Kidney (tissue), 14 donors: Measurements from ENCODE around the gene PCBP4. TPM values are rescaled to one million over a fixed set of nuclear protein-coding genes. Genes with fewer than 3 reads are reported as not detected.
A peak's percentile ranks its signal among the peaks of the same experiment; 100 is the strongest.

Experiments used
- DNase-seq, 5 donors: peaks; one replicate each; pipeline ENCODE4 v3.0.0-alpha.2; 2013 to 2020
- FAIRE-seq: peaks from 2 replicates; lab custom pipeline; 2012; peaks lifted over from hg19 to GRCh38; lab: Jason Lieb, UNC
- H3K27ac ChIP-seq, 2 donors: one replicate each; pipeline ENCODE4 v1.7.0; 2013; ENCODE audit warnings: low read depth in 2 of 2, low read length in 2 of 2, inconsistent platforms in 1 of 2
- H3K27me3 ChIP-seq: one replicate; pipeline ENCODE4 v1.7.1; 2013; ENCODE audit warnings: low read length, inconsistent platforms; ENCODE audit not compliant: control insufficient read depth, insufficient read depth
- H3K36me3 ChIP-seq, 3 donors: one replicate each; pipeline versions ENCODE4 v1.7.0 to v1.7.1; 2013; ENCODE audit warnings: low read length in 3 of 3, control low read depth in 1 of 3, inconsistent platforms in 1 of 3; ENCODE audit not compliant: insufficient read depth in 3 of 3, control insufficient read depth in 2 of 3
- H3K4me1 ChIP-seq, 3 donors: one replicate each; pipeline versions ENCODE4 v1.7.0 to v1.7.1; 2013; ENCODE audit warnings: low read length in 3 of 3, inconsistent platforms in 1 of 3, low read depth in 1 of 3; ENCODE audit not compliant: control insufficient read depth in 2 of 3, insufficient read depth in 2 of 3
- H3K4me3 ChIP-seq, 3 donors: one replicate each; pipeline versions ENCODE4 v1.7.0 to v1.8.1; 2013; ENCODE audit warnings: low read length in 3 of 3, control low read depth in 1 of 3, inconsistent platforms in 1 of 3
- H3K9ac ChIP-seq, 3 donors: one replicate each; pipeline versions ENCODE4 v1.7.0 to v1.7.1; 2013; ENCODE audit warnings: low read length in 3 of 3, control low read depth in 1 of 3, inconsistent platforms in 1 of 3
- H3K9me3 ChIP-seq, 3 donors: one replicate each; pipeline versions ENCODE4 v1.7.0 to v1.7.1; 2013; ENCODE audit warnings: low read length in 3 of 3, control low read depth in 1 of 3, inconsistent platforms in 1 of 3; ENCODE audit not compliant: control insufficient read depth in 2 of 3, insufficient read depth in 1 of 3
- intact Hi-C: fragments of 100-400 bp; cut with DNase I; formaldehyde crosslinking; loops from one replicate; pipeline ENCODE4 v1.11.1; 2022
- polyA plus RNA-seq: library from polyadenylated mRNA; stranded (reverse); fragments of 350-450 nt; fragmentation: Illumina TruSeq; extraction: RNeasy Lipid Tissue Mini Kit (QIAGEN cat#74804); gene quantifications from one replicate; pipeline ENCODE4 v1.2.3, GENCODE V29; 2014; ENCODE audit warnings: low read depth, low replicate concordance; ENCODE audit not compliant: insufficient read depth
- total RNA-seq: library from RNA; stranded (reverse); fragmentation: NEBNext Ultra II Directional; extraction: Animal tissue kit (Norgen Biotek cat#: 25700); gene quantifications from one replicate; pipeline ENCODE4 v1.2.1, GENCODE V29; 2021
- TF ChIP-seq, protein P1 (sequence below): IDR thresholded peaks from 3 replicates; pipeline ENCODE4 v1.5.1; 2012; ENCODE audit warnings: mild to moderate bottlenecking, moderate library complexity, borderline replicate concordance; ENCODE audit not compliant: insufficient read depth; ENCODE audit errors: extremely low read depth
- donor health status: control.
- donor health status: control.
- donor health status: control.
- donor health status: control.
- donor health status: control.
- donor health status: DM: yes; HTN: yes; CAD: no.
- donor health status: Normal renal cell carcinoma (clear cell type).

PCBP4 gene
- total and polyA plus RNA-seq, 2 donors from 2014 or later, result 31.7 to 34.0 TPM

DNA sequence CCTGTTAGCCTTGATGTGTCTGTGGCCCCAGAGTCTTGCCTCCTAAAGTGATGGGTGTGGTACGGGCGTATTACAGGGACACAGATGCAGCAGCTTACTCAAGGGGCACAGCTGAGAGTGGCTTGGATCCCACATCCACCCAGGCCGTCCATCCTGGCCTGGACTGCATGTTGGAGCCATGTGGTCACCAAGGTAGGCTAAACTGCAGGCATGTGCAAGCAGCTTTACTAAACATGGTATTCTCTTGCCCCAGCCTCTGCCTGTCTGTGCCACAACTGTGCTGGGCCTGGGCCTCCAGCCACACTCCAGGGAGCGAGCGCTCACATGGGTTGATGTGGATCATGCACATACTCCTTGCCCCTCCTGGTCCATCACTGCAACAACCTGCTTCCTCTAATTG, 18.1 kb downstream of the PCBP4 start:
- H3K9ac ChIP-seq, result no peak overlapping the region
- H3K36me3 ChIP-seq, result peaks cover 0 to 9% (median 4%) of the 10 kb centered on the region in 3 donors
- H3K4me1 ChIP-seq, result no peaks in the 10 kb centered on the region
- no peak overlapping the region for H3K4me3 ChIP-seq
- TF ChIP-seq, protein P1, sequence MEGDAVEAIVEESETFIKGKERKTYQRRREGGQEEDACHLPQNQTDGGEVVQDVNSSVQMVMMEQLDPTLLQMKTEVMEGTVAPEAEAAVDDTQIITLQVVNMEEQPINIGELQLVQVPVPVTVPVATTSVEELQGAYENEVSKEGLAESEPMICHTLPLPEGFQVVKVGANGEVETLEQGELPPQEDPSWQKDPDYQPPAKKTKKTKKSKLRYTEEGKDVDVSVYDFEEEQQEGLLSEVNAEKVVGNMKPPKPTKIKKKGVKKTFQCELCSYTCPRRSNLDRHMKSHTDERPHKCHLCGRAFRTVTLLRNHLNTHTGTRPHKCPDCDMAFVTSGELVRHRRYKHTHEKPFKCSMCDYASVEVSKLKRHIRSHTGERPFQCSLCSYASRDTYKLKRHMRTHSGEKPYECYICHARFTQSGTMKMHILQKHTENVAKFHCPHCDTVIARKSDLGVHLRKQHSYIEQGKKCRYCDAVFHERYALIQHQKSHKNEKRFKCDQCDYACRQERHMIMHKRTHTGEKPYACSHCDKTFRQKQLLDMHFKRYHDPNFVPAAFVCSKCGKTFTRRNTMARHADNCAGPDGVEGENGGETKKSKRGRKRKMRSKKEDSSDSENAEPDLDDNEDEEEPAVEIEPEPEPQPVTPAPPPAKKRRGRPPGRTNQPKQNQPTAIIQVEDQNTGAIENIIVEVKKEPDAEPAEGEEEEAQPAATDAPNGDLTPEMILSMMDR, result no peak
- FAIRE-seq (no peak), DNase-seq (peak in 1 of 5 donors; percentile 40)
- no peaks in the 10 kb centered on the region for H3K27me3 ChIP-seq
- intact Hi-C loops, result no loop called here
- H3K9me3 ChIP-seq, result no peaks in the 10 kb centered on the region
- no peak overlapping the region for H3K27ac ChIP-seq

DNA sequence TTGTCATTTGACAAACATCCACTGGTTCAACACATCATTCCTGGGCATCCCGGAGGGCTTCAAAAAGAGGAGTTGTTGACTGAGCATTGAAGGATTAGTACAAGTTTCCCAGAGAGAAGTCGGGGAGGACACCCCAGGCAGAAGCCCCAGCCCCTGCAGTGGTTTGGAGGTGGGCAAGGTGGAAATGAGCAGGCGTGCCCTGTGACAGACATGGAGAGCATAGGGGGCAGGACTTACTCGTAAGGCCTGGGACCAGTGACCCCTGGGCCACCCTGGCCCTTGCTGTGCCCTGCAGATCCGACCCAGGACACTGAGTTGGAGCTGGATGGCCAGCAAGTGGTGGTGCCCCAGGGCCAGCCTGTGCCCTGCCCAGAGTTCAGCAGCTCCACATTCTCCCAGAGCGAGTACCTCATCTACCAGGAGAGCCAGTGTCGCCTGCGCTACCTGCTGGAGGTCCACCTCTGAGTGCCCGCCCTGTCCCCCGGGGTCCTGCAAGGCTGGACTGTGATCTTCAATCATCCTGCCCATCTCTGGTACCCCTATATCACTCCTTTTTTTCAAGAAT, 19.2 kb downstream of the PCBP4 start:
- TF ChIP-seq, protein P1, result no peak
- no peaks in the 10 kb centered on the region for H3K27me3 ChIP-seq
- H3K9me3 ChIP-seq, result no peaks in the 10 kb centered on the region
- DNase-seq (peak in 2 of 5 donors; percentile 36 to 39), FAIRE-seq (no peak)
- H3K9ac ChIP-seq, result no peak overlapping the region
- intact Hi-C loops, result no loop called here
- H3K4me1 ChIP-seq, result peaks cover 0 to 3% (median 3%) of the 10 kb centered on the region in 3 donors
- peaks cover 0 to 9% (median 4%) of the 10 kb centered on the region in 3 donors for H3K36me3 ChIP-seq
- no peak overlapping the region for H3K27ac ChIP-seq
- no peak overlapping the region for H3K4me3 ChIP-seq

DNA sequence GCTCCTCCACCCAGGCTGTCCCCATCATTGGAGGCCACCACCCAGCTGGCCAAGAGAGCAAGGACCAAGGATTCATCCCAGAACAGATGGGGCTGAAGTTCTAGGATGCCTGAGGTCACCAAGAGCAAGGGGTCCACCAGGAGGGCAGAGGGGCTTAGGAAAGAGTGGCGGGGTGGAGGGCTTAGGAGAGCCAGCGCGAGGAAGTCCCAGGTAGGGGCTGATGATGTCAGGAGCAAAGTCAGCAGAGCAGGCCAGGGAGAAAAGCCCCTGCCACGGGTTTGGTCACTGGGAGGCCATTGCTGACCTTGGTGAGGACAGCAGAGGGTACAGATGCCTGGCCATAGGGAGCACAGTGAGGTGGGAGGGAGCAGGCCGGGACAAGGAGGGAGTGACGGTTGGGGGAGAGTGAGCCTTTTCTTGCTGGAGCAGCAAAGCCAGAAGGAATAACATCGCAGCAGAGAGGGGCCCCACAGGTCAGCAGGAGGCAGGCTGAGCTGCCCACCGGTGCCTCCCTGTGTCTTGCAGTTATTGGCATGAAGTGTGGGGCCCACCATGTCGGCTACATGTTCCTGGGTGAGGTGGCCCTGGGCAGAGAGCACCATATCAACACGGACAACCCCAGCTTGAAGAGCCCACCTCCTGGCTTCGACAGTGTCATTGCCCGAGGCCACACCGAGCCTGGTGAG, 19.9 kb downstream of the PCBP4 start:
- no peak for FAIRE-seq
- H3K27ac ChIP-seq, result no peak overlapping the region
- no peak overlapping the region for H3K9ac ChIP-seq
- H3K9me3 ChIP-seq, result no peaks in the 10 kb centered on the region
- no peaks in the 10 kb centered on the region for H3K27me3 ChIP-seq
- intact Hi-C loops, result no loop called here
- H3K36me3 ChIP-seq, result peaks cover 0 to 9% (median 4%) of the 10 kb centered on the region in 3 donors
- H3K4me3 ChIP-seq, result no peak overlapping the region
- peak in 2 of 5 donors; percentile 36 to 48 for DNase-seq
- TF ChIP-seq, protein P1, result no peak
- H3K4me1 ChIP-seq, result peaks cover 0 to 10% (median 8%) of the 10 kb centered on the region in 3 donors
